ENCODE data around the gene MLANA.

The MLANA gene

GRCh38 chr9:5941214-5941613, 50.5 kb downstream of the MLANA start:
- no peaks in the 10 kb centered on the region for H3K9me3 ChIP-seq (ENCODE audit: insufficient read depth, low read depth, low read length)
- no peak overlapping the region for H3K9ac ChIP-seq (ENCODE audit: low read depth, low read length)
- no peaks in the 10 kb centered on the region; the same call in 1 of the 2 replicates for H3K4me1 ChIP-seq (ENCODE audit: insufficient read depth, low read length)
- 100% methylated on average over 1 of the region's 2 CpGs for WGBS
- no peak overlapping the region for H3K4me3 ChIP-seq (ENCODE audit: low read length)
- H3K27ac ChIP-seq (ENCODE audit: low read depth, low read length) = no peak overlapping the region
- H3K36me3 ChIP-seq (ENCODE audit: insufficient read depth, low read length) = no peaks in the 10 kb centered on the region
- H3K27me3 ChIP-seq (ENCODE audit: insufficient read depth, low read length) = no peaks in the 10 kb centered on the region

- 98% methylated on average over 1 of the region's 1 CpG for WGBS
- Histone ChIP-seq H3K36me3 (ENCODE audit: insufficient read depth, low read length) (no peaks in the 10 kb centered on the region), H3K27ac (ENCODE audit: low read depth, low read length) (no peak overlapping the region), H3K4me3 (ENCODE audit: low read length) (no peak overlapping the region), H3K27me3 (ENCODE audit: insufficient read depth, low read length) (no peaks in the 10 kb centered on the region), H3K4me1 (ENCODE audit: insufficient read depth, low read length) (peaks cover 12% of the 10 kb centered on the region), H3K9ac (ENCODE audit: low read depth, low read length) (no peak overlapping the region), H3K9me3 (ENCODE audit: insufficient read depth, low read depth, low read length) (no peaks in the 10 kb centered on the region)
Measured at GRCh38 chr9:5945112-5945511, 54.4 kb downstream of the MLANA start.

- H3K36me3 ChIP-seq (ENCODE audit: insufficient read depth, low read length) = no peaks in the 10 kb centered on the region
- H3K27ac ChIP-seq (ENCODE audit: low read depth, low read length) = no peak overlapping the region; the same call in 1 of the 2 replicates
- WGBS = 17% methylated on average over 2 of the region's 2 CpGs
- H3K9ac ChIP-seq (ENCODE audit: low read depth, low read length) = no peak overlapping the region
- peaks cover 12% of the 10 kb centered on the region for H3K4me1 ChIP-seq (ENCODE audit: insufficient read depth, low read length)
- H3K9me3 ChIP-seq (ENCODE audit: insufficient read depth, low read depth, low read length) = no peaks in the 10 kb centered on the region
- H3K27me3 ChIP-seq (ENCODE audit: insufficient read depth, low read length) = no peaks in the 10 kb centered on the region
- H3K4me3 ChIP-seq (ENCODE audit: low read length) = no peak overlapping the region
Measured at GRCh38 chr9:5947912-5948311, 57.2 kb downstream of the MLANA start.

- H3K4me3 ChIP-seq (ENCODE audit: low read length) = no peak overlapping the region
- H3K27me3 ChIP-seq (ENCODE audit: insufficient read depth, low read length) = no peaks in the 10 kb centered on the region
- WGBS = 78% methylated on average over 4 of the region's 5 CpGs
- H3K9me3 ChIP-seq (ENCODE audit: insufficient read depth, low read depth, low read length) = no peaks in the 10 kb centered on the region
- no peak overlapping the region for H3K9ac ChIP-seq (ENCODE audit: low read depth, low read length)
- no peaks in the 10 kb centered on the region for H3K36me3 ChIP-seq (ENCODE audit: insufficient read depth, low read length)
- no peak overlapping the region for H3K27ac ChIP-seq (ENCODE audit: low read depth, low read length)
- peaks cover 12% of the 10 kb centered on the region for H3K4me1 ChIP-seq (ENCODE audit: insufficient read depth, low read length)
Measured at GRCh38 chr9:5949103-5949699, 58.5 kb downstream of the MLANA start.

- H3K27me3 ChIP-seq (ENCODE audit: insufficient read depth, low read length) = no peaks in the 10 kb centered on the region
- H3K9me3 ChIP-seq (ENCODE audit: insufficient read depth, low read depth, low read length) = no peaks in the 10 kb centered on the region
- H3K4me1 ChIP-seq (ENCODE audit: insufficient read depth, low read length) = peaks cover 12% of the 10 kb centered on the region
- no peak overlapping the region for H3K9ac ChIP-seq (ENCODE audit: low read depth, low read length)
- H3K4me3 ChIP-seq (ENCODE audit: low read length) = no peak overlapping the region
- no peaks in the 10 kb centered on the region for H3K36me3 ChIP-seq (ENCODE audit: insufficient read depth, low read length)
- H3K27ac ChIP-seq (ENCODE audit: low read depth, low read length) = no peak overlapping the region
- WGBS = 100% methylated on average over 1 of the region's 1 CpG
Measured at GRCh38 chr9:5950261-5950660, 59.6 kb downstream of the MLANA start.

- Histone ChIP-seq H3K27me3 (ENCODE audit: insufficient read depth, low read length) (no peaks in the 10 kb centered on the region), H3K9ac (ENCODE audit: low read depth, low read length) (no peak overlapping the region), H3K4me1 (ENCODE audit: insufficient read depth, low read length) (peaks cover 12% of the 10 kb centered on the region), H3K4me3 (ENCODE audit: low read length) (no peak overlapping the region), H3K9me3 (ENCODE audit: insufficient read depth, low read depth, low read length) (no peaks in the 10 kb centered on the region), H3K27ac (ENCODE audit: low read depth, low read length) (no peak overlapping the region), H3K36me3 (ENCODE audit: insufficient read depth, low read length) (no peaks in the 10 kb centered on the region)
- 98% methylated on average over 4 of the region's 4 CpGs for WGBS
Measured at GRCh38 chr9:5951686-5952211, 61.1 kb downstream of the MLANA start.

GRCh38 chr9:5953743-5954707, 63.3 kb downstream of the MLANA start:
- Histone ChIP-seq H3K36me3 (ENCODE audit: insufficient read depth, low read length) (no peaks in the 10 kb centered on the region), H3K27me3 (ENCODE audit: insufficient read depth, low read length) (no peaks in the 10 kb centered on the region), H3K9me3 (ENCODE audit: insufficient read depth, low read depth, low read length) (no peaks in the 10 kb centered on the region), H3K9ac (ENCODE audit: low read depth, low read length) (no peak overlapping the region), H3K27ac (ENCODE audit: low read depth, low read length) (no peak overlapping the region), H3K4me3 (ENCODE audit: low read length) (no peak overlapping the region), H3K4me1 (ENCODE audit: insufficient read depth, low read length) (peaks cover 4% of the 10 kb centered on the region; the same call in 1 of the 2 replicates)
- 95% methylated on average over 8 of the region's 9 CpGs for WGBS

- H3K27me3 ChIP-seq (ENCODE audit: insufficient read depth, low read length) = no peaks in the 10 kb centered on the region
- no peaks in the 10 kb centered on the region for H3K9me3 ChIP-seq (ENCODE audit: insufficient read depth, low read depth, low read length)
- H3K9ac ChIP-seq (ENCODE audit: low read depth, low read length) = no peak overlapping the region
- 0 out of 2 replicates have a peak, but pooled peaks cover 4% of the 10 kb centered on the region for H3K4me1 ChIP-seq (ENCODE audit: insufficient read depth, low read length)
- no peak overlapping the region for H3K27ac ChIP-seq (ENCODE audit: low read depth, low read length)
- WGBS = 84% methylated on average over 1 of the region's 1 CpG
- H3K36me3 ChIP-seq (ENCODE audit: insufficient read depth, low read length) = no peaks in the 10 kb centered on the region
- H3K4me3 ChIP-seq (ENCODE audit: low read length) = no peak overlapping the region
Measured at GRCh38 chr9:5957166-5957565, 66.5 kb downstream of the MLANA start.

GRCh38 chr9:5958273-5958672, 67.6 kb downstream of the MLANA start:
- Histone ChIP-seq H3K36me3 (ENCODE audit: insufficient read depth, low read length) (no peaks in the 10 kb centered on the region), H3K4me1 (ENCODE audit: insufficient read depth, low read length) (0 out of 2 replicates have a peak, but pooled peaks cover 4% of the 10 kb centered on the region), H3K9me3 (ENCODE audit: insufficient read depth, low read depth, low read length) (no peaks in the 10 kb centered on the region), H3K4me3 (ENCODE audit: low read length) (no peak overlapping the region), H3K27me3 (ENCODE audit: insufficient read depth, low read length) (no peaks in the 10 kb centered on the region), H3K9ac (ENCODE audit: low read depth, low read length) (no peak overlapping the region), H3K27ac (ENCODE audit: low read depth, low read length) (no peak overlapping the region)
- 92% methylated on average over 6 of the region's 6 CpGs for WGBS
